HG03460 (cell line): ENCODE measurements around the gene NRN1.

Experiments
- ATAC-seq: cut with Tn5 transposase; IDR thresholded peaks from one replicate; pipeline ENCODE4 v1.9.1; 2021; ENCODE audit not compliant: unreplicated experiment

The NRN1 gene

DNA sequence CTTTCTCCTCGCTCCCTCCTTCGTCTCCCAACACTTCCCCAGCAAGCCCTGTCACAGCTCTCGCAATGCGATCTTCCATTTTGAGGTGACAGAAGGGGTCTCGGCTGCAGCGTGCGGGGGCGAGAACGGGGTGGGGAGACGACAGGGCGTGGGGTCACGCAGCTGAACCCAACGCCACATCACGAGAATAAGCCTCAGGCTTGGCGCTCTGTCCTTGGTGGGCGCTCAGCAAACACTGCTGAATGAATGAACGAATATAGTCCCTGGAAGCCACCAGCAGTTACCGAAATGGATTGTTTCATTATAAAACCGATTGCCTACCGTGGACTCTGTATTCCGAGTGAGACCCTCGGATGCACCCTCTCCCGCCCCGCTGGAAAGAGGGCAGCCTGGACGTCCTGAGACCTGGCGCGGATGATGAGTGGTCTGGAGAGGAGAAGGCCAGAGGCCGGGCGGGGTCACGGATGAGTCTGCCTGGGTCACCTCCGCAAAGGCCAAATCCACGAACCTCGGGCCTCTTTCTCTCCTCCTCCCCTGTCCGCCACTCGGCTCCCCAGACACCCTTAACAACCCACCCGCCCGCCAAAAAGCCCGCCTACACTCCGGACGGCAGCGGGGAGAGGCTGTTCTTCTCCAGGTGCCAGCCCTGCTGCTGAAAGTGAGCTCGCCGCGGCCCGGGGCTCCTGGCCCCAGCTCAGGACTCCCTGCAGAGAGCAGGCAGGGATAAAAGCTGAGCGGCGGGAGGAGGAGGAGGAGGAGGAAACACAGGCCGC is 3.7 kb downstream of the NRN1 start:
- ATAC-seq: no peak

DNA sequence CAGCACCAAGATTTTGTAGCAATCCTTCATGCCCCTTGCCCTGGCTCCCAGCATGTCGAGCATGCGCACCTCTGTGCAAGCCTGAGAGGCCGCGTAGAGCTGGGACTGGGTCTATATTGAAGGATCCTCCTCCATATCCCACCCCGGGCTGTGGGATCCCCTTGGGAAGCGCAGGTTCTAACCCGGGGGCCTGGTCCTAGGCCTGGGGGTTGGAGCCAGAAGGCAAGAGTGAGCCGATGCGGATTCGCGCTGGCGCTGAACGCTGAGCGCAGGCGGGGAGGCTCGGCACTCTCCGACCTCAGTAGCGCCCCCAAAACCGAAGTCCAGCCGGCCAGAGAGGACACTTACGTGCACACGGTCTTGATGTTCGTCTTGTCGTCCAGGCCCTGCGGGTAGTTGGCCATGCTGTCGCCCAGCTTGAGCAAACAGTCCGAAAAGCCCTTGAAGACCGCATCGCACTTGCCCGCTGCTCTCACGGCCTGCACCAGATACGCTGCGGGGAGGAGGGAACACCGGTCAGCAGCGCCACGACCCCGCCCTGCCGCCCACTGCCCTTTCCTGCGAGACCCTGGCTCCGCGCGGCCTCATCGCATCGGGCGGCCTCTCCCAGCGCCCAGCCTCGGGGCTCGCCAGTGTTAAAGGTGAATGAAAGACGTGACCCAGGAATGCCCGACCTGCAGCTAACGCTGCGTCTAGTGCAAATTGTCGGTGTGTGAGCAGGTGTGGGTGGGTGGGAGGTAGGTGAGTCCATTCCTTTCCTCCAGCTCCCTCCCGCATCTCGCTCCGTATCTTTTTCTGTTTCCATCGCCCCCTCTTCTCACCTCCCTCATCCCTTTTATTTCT is 4.5 kb downstream of the NRN1 start:
- ATAC-seq: no peak

DNA sequence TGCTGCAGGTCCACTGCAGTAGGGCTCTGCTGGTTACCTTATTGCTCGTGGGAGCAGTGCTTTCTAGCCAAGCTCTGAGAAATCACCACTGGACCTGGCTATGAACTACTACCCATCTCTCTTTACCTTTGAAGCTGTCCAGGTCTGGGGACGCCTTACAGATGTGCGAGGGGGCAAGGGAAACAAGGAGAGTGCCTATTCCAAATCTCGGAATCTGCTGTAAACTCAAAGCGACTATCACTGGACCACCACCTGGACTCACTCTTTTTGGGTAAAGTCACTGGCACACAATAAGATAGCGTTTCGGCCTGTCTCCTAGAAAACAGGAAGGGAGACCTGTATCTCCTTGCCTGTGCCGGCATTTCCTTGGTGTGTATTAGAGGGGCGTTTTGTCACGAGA is 5.3 kb downstream of the NRN1 start:
- ATAC-seq: no peak

DNA sequence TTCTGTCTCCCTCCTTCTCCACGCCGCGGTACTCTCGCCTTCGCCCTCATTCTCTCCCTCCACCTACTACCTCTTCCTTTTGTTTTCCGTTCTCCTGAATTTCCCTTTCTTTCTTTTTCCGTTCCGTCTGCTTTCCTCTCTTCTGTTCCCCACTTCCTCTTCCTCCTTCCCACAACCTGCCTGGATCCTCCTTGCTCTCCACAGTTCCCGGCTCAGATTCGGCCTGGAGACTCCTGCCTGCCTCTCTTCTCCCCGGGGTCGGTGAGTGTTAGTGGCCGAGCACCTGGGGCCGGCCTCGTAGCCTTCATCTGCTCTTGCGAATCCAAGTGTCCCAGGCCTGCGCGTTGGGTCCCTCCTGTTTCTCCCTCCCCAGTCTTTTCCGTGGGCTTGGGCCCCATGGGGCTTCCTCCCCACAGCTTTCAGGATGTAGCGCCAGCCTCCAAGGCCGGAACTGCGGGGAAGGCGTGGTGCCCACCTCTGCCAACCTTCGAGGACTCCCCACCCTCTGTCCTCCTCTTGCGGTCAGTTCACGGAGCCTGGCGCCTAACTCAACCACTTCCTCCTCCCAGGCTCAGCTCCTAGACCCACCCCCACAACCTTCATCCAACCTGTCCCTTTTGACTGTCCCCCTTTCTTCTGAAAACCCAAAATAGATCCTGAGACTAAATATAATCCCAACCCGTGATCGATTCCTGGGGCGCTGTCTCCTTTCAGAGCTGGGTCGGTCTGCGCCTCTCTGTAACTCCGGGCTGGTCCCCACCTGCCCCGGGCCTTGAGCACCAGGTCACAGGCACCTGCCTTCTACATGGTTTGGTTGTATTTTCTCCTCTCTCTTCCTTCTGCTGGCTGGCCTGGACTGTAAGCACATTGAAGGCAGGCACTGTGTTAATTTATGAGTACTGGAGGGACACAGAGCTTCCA is 6.8 kb downstream of the NRN1 start:
- ATAC-seq: no peak

DNA sequence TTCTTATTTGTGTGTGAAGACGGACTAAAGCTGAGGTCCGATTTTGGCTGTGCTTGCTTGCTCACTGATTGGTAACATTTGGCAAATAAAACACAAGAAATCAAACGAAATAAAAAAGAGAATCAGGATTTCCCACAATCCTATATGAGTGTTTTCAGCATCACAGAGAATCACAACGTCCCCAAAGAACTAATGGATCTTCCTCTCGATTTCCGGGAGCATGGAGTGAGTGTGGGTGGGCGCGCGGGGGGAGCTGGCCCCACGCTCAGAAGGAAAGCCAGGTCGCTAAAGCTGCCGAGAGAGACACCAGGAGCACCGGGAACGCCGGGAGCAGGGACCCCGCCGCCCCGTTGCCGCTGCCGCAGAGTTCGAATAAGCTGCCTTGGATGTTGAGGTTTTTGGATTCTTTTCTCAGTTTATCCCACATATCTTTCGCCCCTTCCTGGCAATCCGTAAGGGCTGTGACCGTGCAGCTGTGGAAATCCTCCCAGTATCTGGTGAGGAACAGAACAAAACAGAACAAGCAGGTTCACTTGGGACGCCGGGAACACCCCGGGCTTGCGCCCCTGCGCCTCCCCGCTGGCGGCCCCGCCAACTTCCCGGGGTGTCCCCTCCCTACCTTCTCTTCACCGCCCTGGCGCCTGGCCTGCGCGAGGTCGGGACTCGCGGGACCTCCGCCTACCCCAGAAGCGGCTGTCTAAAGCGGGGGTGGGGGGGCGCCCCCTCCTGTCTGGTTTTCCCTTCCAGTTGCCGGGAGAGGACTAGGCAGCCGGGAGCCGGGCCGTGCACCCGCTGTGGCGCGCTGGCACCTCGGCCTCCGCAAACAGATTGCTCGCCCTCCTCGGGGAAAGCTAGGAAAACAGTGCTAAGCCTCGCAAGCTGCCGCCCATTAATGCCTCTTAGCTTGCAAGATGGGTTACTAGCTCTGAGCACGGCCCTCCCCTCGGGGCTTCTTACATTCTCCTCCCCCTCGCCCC is 7.7 kb downstream of the NRN1 start:
- ATAC-seq: no peak

DNA sequence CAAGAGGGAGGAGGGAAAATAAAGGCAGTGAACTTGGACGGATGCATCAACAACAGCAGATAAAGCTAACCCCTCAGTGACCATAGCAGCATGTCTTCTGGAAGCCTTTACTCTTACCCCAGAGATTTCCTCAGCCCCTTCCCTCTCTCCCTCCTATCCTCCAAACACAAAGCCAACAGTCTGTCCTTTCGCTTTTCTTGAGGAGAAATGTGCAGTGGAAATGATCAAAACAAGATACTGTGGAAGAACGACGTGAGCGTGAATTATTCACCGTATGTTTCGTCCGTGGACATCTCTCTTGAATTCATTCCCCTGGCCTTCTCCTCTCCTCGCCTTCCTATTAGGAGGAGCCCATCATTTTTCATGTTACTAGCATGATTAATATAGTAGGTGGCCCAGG is 8.5 kb downstream of the NRN1 start:
- no peak for ATAC-seq

DNA sequence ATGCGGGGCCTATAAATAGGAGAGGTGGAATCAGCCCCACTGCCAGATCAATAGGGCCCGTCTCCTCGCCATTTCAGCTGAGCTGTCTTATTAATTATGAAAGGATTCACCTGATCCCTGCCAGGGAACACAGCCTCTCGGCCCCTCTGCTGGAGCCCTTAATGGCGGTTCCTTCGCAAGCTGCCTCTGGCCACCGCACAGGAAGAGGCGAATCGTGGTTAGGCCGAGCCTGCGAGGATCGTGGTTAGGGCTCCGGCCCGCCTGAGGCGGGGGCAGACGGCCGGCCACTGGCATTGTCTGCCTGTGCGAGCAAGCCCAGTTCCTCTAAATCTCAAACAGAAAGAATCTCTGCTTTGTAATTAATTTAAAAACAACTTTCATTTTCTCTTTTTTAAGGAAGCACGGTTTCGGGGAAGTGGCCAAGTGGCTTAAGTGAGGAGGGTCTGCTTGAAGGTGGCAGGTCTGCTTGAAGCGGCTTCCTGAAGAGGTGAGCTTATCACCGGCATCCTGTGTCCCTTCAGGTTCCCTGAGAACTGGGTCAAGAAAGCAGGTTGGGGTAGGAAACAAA is 9.2 kb downstream of the NRN1 start:
- no peak for ATAC-seq

DNA sequence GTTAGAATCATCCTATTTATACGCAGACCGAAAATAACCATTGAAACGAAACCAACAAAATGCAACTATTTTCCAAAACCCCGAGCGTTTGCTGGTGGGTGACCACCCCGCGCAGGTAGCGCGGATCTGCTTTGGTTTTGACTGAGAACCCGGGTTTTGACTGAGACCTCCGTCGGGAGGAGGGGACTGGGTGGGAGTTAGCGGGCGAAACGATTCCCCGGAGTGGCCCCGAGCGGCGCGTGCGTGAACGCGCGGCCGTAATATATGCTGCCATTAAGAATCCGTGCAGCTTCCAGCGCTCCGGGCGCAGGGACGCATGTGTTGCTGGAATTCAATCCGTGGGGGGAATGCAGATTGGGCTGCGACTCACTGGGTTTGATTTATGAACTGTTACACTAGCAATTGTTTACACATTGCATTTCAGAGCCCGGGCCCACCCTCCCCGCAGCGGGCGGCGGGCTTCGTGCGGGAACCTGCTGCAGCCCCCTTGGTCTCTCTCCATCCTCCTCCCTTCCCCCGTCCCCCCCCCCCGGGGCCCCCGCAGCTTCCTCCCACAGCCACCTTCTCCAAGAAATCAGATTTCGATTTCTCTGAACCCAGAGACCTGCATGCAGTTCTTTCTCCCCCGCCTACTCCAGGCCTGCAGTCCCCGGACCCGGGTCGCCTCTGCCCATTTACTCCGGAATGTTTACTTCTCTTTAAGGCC is 9.9 kb downstream of the NRN1 start:
- ATAC-seq: no peak

DNA sequence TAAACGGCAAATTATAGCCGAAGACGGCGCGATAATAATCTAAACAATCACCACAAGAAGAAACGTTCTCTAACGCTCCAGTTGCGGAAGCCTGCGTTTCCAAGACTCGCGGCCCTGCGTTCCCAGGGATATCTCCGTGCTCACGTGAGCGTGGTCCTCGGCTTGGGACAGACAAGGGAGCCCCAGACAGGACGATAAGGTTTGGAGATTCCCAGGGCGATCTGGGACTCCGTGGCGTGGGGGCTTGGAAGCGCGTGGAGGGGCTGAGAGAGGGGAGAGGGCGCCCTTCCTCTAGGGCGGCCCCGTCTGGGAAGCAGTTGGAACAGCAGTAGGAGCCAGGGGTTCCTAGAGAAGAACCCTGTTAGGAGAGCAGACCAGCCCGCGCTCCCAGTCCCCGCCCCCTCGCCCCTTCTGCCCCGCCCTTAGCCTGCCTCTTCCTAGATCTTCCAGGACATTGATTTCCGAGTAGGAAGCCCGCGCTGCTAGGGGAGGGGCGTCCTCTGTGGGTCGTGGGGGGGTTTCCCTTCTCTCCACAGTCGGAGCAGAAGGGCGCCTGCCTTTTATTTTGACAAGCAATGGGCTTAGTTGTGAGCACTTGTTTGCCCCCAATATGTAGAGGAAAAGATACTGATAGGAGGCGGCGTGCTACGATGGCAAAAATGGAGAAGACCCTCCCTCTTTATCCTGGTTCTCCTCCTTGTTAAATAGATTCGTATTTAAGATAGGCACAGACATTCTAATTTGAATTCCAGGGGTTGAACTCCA is 10.6 kb downstream of the NRN1 start:
- ATAC-seq: no peak

DNA sequence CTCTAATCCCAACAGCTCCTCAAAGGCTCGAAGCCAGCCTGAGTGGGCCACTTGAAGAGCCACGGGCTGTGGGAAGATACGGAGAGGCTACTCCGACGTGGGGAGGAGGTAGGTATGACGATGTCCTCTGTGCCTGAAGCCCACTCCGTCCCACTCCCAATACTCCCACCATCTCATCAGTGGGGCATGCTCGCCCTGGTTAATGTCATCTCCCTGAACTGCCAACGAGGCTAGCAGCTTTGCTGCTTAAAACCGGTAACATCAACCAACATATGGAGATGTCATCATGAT is 11.1 kb downstream of the NRN1 start:
- ATAC-seq: no peak

DNA sequence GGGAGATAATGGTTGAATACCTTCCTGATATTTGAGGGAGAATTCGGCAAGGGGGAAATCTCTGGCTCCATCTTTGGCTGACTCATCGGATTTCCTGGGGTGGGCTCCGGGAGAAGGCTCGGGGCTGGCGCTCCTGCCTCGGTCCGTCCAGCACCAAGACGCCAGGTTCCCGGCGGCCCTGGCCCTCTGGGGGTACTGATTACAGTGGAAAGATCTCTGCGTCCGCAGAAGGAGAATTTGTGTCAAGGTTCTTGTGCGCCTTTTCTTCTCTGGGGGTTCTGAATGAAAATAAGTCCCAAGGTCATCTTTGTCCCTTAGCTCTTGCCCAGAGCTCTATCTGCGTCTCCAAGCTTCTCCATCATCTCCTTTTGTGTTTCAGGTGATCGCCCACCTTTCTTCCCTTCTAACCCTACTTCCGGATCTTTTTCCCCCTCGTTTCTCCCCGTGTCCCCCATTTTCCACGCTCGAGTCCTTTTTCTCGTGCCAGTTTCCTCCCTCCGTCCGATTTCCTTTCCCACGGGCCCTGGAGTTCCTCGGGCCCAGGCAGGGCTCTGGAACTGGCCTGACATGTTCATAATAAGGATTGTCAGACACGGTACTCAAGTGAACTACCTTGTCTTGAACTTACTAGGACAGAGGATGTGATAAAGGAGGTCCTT is 11.6 kb downstream of the NRN1 start:
- ATAC-seq: no peak

DNA sequence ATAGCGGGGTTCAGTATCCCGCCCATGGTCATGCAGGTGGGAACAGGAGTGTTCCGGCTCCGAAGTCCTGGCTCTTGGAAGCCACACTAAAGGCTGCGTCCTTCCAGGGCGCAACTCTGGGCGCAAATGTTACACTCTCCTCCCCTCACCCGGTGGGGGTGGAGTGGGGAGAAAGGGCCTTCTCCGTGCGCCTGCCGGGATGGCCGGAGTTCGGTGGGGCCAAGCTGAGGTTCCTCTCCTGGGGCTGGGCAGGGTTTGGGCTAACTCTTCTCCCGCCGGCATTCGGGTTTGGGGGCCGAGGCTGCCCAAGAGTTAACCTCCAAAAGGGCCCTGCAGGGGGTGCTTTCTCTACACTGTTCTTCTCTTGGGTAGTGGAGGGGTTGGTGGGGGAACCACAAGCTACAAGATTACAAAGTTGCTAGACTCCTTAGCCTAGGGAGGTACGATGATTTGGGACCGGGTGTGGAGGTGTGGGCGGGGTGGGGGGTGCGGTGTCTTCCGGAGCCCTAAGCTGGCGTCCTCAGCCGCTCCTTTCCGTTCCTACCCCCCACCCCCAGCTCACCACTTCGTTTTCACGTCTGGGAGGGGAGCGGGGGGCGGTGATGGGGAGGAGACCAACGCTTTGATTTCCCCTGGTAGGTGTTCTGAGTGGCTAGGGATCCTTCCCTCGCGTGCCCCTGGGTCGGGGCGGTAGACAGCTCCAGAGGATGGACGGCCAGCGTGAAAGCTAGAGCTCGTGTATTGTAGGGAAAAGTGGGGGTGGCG is 12.3 kb downstream of the NRN1 start:
- ATAC-seq: no peak

DNA sequence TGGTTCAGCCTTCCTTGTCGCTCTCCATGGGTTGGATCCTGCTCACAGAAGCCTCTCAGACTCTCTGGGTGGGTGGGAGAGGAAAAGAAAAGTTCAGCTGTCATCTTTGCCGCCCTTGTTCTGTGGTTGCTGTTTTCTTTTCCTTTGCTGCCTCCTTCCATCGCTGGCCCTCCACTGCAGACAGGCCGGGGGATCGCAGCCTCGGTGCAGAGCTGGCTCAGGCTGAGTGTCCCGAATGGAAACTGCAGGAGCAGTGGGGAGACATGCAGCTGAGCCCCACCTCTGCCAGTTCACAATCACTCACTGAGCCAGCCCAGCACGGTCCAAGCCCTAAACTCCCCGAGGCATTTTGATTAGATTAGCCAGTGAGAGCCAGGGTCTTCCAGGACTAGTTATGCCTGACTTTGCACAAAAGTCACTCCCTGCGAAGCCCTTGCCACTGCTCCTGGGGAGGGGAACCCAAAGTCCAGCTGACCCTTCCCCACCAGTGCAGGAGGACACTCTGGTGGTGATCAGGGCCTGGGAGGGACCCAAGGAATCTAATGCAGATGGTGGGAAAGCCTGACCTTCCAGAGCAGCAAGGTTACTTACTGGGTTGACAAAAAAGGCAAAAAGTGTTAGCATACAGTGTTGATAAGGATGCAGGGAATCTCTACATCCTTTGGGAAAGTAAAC is 14.0 kb downstream of the NRN1 start:
- no peak for ATAC-seq

DNA sequence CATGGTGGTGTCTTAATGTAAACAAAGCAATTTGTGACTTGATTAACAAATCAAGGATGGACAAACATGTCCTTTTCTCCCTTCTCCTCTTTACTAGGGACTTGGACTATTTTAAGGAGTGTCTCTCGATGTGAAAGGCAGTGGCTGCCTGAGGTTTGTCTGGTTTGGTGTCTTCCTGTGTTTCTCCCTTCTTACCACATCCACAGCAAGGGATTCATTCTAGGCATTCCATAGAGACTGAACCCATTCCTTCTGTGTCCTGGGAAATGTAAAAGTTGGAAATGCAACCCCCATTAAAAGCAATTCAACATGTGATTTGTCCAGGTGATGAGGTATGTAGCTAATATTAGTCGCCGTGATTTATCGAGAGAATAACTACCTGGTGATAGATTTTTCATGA is 15.9 kb downstream of the NRN1 start:
- ATAC-seq: no peak

DNA sequence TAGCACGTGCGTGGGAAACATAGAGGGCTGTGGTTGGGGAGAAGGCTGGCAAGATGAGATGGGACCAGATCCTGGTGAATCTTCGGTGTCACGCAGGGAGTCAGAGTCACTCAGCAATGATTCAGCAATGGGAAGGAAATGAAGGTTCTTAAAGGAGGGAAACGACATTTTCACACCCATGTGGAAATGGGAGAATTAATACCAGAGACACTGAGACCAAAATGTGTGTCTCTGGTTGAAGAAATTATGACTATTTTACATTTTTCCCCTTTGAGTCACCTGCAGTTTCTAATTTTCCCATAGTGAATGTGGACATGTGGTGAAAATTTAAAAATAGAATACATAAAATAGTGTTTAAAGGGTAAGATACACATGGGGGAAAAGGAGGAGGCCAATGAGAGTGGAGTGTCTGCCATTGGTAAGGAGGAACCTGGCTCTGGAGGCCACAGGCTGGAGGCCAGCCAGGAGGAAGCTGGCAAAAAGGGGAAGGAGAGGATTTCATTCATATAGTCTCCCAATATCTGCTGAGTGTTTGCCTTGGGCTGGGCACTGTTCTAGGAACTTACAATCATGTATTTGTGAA is 17.5 kb downstream of the NRN1 start:
- no peak for ATAC-seq

DNA sequence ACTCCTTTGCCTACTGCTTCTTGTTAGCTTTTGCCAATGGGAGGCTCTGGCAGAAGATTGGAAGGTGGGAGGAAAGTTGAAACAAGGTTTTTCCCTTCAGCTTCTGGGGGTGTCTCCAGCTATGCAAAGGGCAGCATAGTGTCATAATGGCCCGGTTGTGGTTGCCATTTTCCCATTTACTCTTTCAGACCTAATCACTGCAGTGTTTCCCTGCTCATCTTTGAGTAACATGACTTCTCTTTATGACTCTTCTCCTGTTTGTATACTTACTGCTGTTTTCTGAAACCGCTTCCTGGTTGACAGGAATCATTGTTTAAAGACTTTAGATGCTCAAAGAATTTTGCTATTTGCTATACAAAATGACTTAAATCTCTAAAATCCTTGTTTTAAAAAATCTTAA is 19.9 kb downstream of the NRN1 start:
- no peak for ATAC-seq
